ENCODE data around the gene NEURL1. TPM values are rescaled to one million over a fixed set of nuclear protein-coding genes. Genes with fewer than 3 reads are reported as not detected.

Gene NEURL1
- total RNA-seq, 1 experiment from 2014 or later = 0.10 TPM

GRCh38 chr10:103558911-103559310, 65.4 kb downstream of the NEURL1 start:
- H3K27me3 ChIP-seq (ENCODE audit: control insufficient read depth, insufficient read depth, low read length) = peaks cover 11% of the 10 kb centered on the region
- TF ChIP-seq SIN3A (IDR thresholded peaks at IDR 0.05; ENCODE audit: borderline replicate concordance, insufficient read depth, low read depth, low read length) (no peak), CTCF (IDR thresholded peaks at IDR 0.05) (no peak), REST (IDR thresholded peaks at IDR 0.05; ENCODE audit: insufficient read depth in 1 of 2, low read depth in 2 of 2, low read length in 1 of 2) (no peak), POLR2AphosphoS5 (IDR thresholded peaks at IDR 0.05; ENCODE audit: low read depth, low read length) (no peak), TCF7L2 (IDR thresholded peaks at IDR 0.05; ENCODE audit: low read depth, low read length) (no peak)
- POLR2A ChIA-PET = no interaction called here
- H3K36me3 ChIP-seq (ENCODE audit: control insufficient read depth, insufficient read depth, low read length) = no peaks in the 10 kb centered on the region
- no peaks in the 10 kb centered on the region for H3K9me3 ChIP-seq (ENCODE audit: control insufficient read depth, insufficient read depth, low read depth, low read length)
- CTCF ChIA-PET = no interaction called here
- intact Hi-C loops (cut with micrococcal nuclease; ENCODE audit: unreplicated experiment) (no loop called here), in situ Hi-C loops (cut with HindIII; ENCODE audit: low pct_unique_long_range_greater_than_20kb, low sequenced_read_pairs) (no loop called here)
- H3K27ac ChIP-seq (ENCODE audit: low read length) = no peak overlapping the region
- no peaks in the 10 kb centered on the region for H3K4me1 ChIP-seq (ENCODE audit: control insufficient read depth, insufficient read depth, low read length)
- ATAC-seq = no peak
- no TSS peak for BruUV-seq (replicated peaks)
- DNase-seq (ENCODE audit: low read depth, low spot score) = no peak
- no peak overlapping the region for H3K4me3 ChIP-seq (ENCODE audit: low read depth in 2 of 2, low read length in 2 of 2)

- in situ Hi-C loops (cut with HindIII; ENCODE audit: low pct_unique_long_range_greater_than_20kb, low sequenced_read_pairs) (no loop called here), intact Hi-C loops (cut with micrococcal nuclease; ENCODE audit: unreplicated experiment) (no loop called here)
- ChIA-PET POLR2A (no interaction called here), CTCF (no interaction called here)
- BruUV-seq (replicated peaks) = no TSS peak
- Histone ChIP-seq H3K36me3 (ENCODE audit: control insufficient read depth, insufficient read depth, low read length) (no peaks in the 10 kb centered on the region), H3K4me1 (ENCODE audit: control insufficient read depth, insufficient read depth, low read length) (no peaks in the 10 kb centered on the region), H3K27me3 (ENCODE audit: control insufficient read depth, insufficient read depth, low read length) (peaks cover 5% of the 10 kb centered on the region; the same call in 1 of the 2 replicates), H3K9me3 (ENCODE audit: control insufficient read depth, insufficient read depth, low read depth, low read length) (no peaks in the 10 kb centered on the region), H3K27ac (ENCODE audit: low read length) (no peak overlapping the region), H3K4me3 (ENCODE audit: low read depth in 2 of 2, low read length in 2 of 2) (no peak overlapping the region)
- TF ChIP-seq REST (IDR thresholded peaks at IDR 0.05; ENCODE audit: insufficient read depth in 1 of 2, low read depth in 2 of 2, low read length in 1 of 2) (no peak), TCF7L2 (IDR thresholded peaks at IDR 0.05; ENCODE audit: low read depth, low read length) (no peak), POLR2AphosphoS5 (IDR thresholded peaks at IDR 0.05; ENCODE audit: low read depth, low read length) (no peak), SIN3A (IDR thresholded peaks at IDR 0.05; ENCODE audit: borderline replicate concordance, insufficient read depth, low read depth, low read length) (no peak), CTCF (IDR thresholded peaks at IDR 0.05) (no peak)
- no peak for ATAC-seq
- no peak for DNase-seq (ENCODE audit: low read depth, low spot score)
Observed at GRCh38 chr10:103559776-103560175, 66.3 kb downstream of the NEURL1 start.
